Thyroid gland (tissue), 4 donors: ENCODE measurements around the gene IFNA13. TPM values are rescaled to one million over a fixed set of nuclear protein-coding genes. Genes with fewer than 3 reads are reported as not detected.

Experiments used
- DNase-seq, 2 donors: peaks; one replicate each; pipeline ENCODE4 v3.0.0-alpha.2; 2019
- H3K27ac ChIP-seq, 3 donors: fragments of 200-600 bp; sonication (generic); 1 replicate in 2 of 3; 2 replicates in 1 of 3; pipeline ENCODE4 v1.5.1; 2016 to 2019; ENCODE audit warnings: mild to moderate bottlenecking in 1 of 3, moderate library complexity in 1 of 3
- H3K27me3 ChIP-seq: fragments of 200-600 bp; sonication (generic); one replicate; pipeline ENCODE4 v1.5.1; 2019
- H3K36me3 ChIP-seq, 2 donors: fragments of 200-600 bp; sonication (generic); one replicate each; pipeline ENCODE4 v1.5.1; 2016 to 2019
- H3K4me1 ChIP-seq, 2 donors: fragments of 200-600 bp; sonication (generic); one replicate each; pipeline ENCODE4 v1.5.1; 2017 to 2019
- H3K4me3 ChIP-seq, 3 donors: fragments of 200-600 bp; sonication (generic); replicated peaks in 1 of 3; 1 replicate in 2 of 3; 2 replicates in 1 of 3; pipeline ENCODE4 v1.5.1; 2016; ENCODE audit warnings: mild to moderate bottlenecking in 1 of 3
- H3K9me3 ChIP-seq: fragments of 200-600 bp; sonication (generic); one replicate; pipeline ENCODE4 v1.5.1; 2017
- CTCF ChIP-seq, 6 experiments: fragments of 200-600 bp in 3 of 6; fragments of 450-650 bp in 3 of 6; sonication (generic) in 3 of 6; IDR thresholded peaks; one replicate each; pipeline ENCODE4 v1.5.1; 2016 to 2019; ENCODE audit warnings: antibody characterized with exemption in 6 of 6, mild to moderate bottlenecking in 2 of 6, inconsistent platforms in 1 of 6, moderate library complexity in 1 of 6
- POLR2A ChIP-seq, 2 donors: fragments of 450-650 bp; IDR thresholded peaks; one replicate each; pipeline ENCODE4 v1.6.1; 2017; ENCODE audit warnings: antibody characterized with exemption in 2 of 2, mild to moderate bottlenecking in 2 of 2, moderate library complexity in 1 of 2
- WGBS, 2 donors: methylation state at CpG; one replicate each; pipeline ENCODE4 v1.1.5; 2017; 5-methylcytosine and 5-hydroxymethylcytosine counted together
- intact Hi-C: fragments of 100-400 bp; cut with DNase I; formaldehyde crosslinking; loops from one replicate; pipeline ENCODE4 v1.15.1; 2023
- total RNA-seq, 4 donors: library from RNA; depleted of rRNA; stranded (reverse); fragments of >200 nt; gene quantifications; one replicate each; pipeline ENCODE4 v1.2.3, GENCODE V29; 2016

IFNA13 gene
- total RNA-seq, 4 donors from 2014 or later, result not detected

- TF ChIP-seq POLR2A (IDR thresholded peaks at IDR 0.05), result no peak
- Histone ChIP-seq H3K36me3 (no peaks in the 10 kb centered on the region), H3K4me1 (peaks cover 7 to 11% of the 10 kb centered on the region in 2 donors), H3K9me3 (no peaks in the 10 kb centered on the region), H3K4me3 (no peak overlapping the region), H3K27ac (no peak overlapping the region), H3K27me3 (peaks cover 9% of the 10 kb centered on the region)
- WGBS, 2 donors, result 88 to 89% methylated on average over 5 of the region's 5 CpGs
- intact Hi-C loops, result loop anchor here (10.0 kb wide), 1 partner anchor 144 kb away; no protein-coding TSS in a partner anchor
- no peak for DNase-seq
Observed at GRCh38 chr9:21398955-21399489, 31.2 kb upstream of the IFNA13 start.

GRCh38 chr9:21395778-21396717 is 28.2 kb upstream of the IFNA13 start:
- H3K4me3 ChIP-seq, result peak overlapping the region in 1 of 3 donors; percentile 20
- H3K36me3 ChIP-seq, result no peaks in the 10 kb centered on the region
- peaks cover 0 to 5% of the 10 kb centered on the region in 2 donors for H3K4me1 ChIP-seq
- no peak for TF ChIP-seq POLR2A (IDR thresholded peaks at IDR 0.05)
- TF ChIP-seq CTCF (IDR thresholded peaks at IDR 0.05), result peak in 5 of 6 experiments; percentile 42 to 77 (median 60)
- no peak overlapping the region for H3K27ac ChIP-seq
- DNase-seq, result peak; percentile 42 to 52
- H3K9me3 ChIP-seq, result no peaks in the 10 kb centered on the region
- H3K27me3 ChIP-seq, result peaks cover 7% of the 10 kb centered on the region
- 10% methylated on average over 38 to 40 of the region's 40 CpGs for WGBS, 2 donors
- intact Hi-C loops, result loop anchor here (10.0 kb wide), 1 partner anchor 141 kb away; no protein-coding TSS in a partner anchor

- H3K9me3 ChIP-seq, result no peaks in the 10 kb centered on the region
- intact Hi-C loops, result loop anchor here (10.0 kb wide), 1 partner anchor 137 kb away; no protein-coding TSS in a partner anchor
- H3K27me3 ChIP-seq, result peaks cover 13% of the 10 kb centered on the region
Observed at GRCh38 chr9:21392270-21392669, 24.4 kb upstream of the IFNA13 start.

GRCh38 chr9:21385131-21385670 is 17.3 kb upstream of the IFNA13 start, which contains the start of gene IFNA2:
TSS of gene IFNA2 (minus strand) at chr9:21385398. CDS start at chr9:21385329, 69 bp downstream.
- TF ChIP-seq CTCF (IDR thresholded peaks at IDR 0.05) (no peak), POLR2A (IDR thresholded peaks at IDR 0.05) (no peak)
- Histone ChIP-seq H3K27me3 (peaks cover 6% of the 10 kb centered on the region), H3K36me3 (no peaks in the 10 kb centered on the region), H3K27ac (no peak within 1 kb of the TSS), H3K9me3 (no peaks in the 10 kb centered on the region), H3K4me3 (no peak within 1 kb of the TSS), H3K4me1 (no peaks in the 10 kb centered on the region)
- 80 to 81% methylated on average over 1 of the region's 1 CpG for WGBS, 2 donors
- no peak for DNase-seq
- intact Hi-C loops, result no loop called here

More at GRCh38 chr9:21392270-21392669, 24.4 kb upstream of the IFNA13 start:
- no peak overlapping the region for H3K27ac ChIP-seq
- WGBS, 2 donors, result 51 to 60% methylated on average over 6 of the region's 6 CpGs
- peak; percentile 8 to 26 for DNase-seq
- TF ChIP-seq CTCF (IDR thresholded peaks at IDR 0.05), result peak in 4 of 6 experiments; percentile 13 to 40 (median 31)
- no peak for TF ChIP-seq POLR2A (IDR thresholded peaks at IDR 0.05)
- H3K36me3 ChIP-seq, result no peaks in the 10 kb centered on the region
- peaks cover 0 to 5% of the 10 kb centered on the region in 2 donors for H3K4me1 ChIP-seq
- no peak overlapping the region for H3K4me3 ChIP-seq

- no peak overlapping the region for H3K4me3 ChIP-seq
- peaks cover 6% of the 10 kb centered on the region for H3K27me3 ChIP-seq
- H3K9me3 ChIP-seq, result no peaks in the 10 kb centered on the region
- no peak overlapping the region for H3K27ac ChIP-seq
- 72 to 80% methylated on average over 4 of the region's 4 CpGs for WGBS, 2 donors
- no peaks in the 10 kb centered on the region for H3K36me3 ChIP-seq
- H3K4me1 ChIP-seq, result no peaks in the 10 kb centered on the region
- no peak for DNase-seq
- intact Hi-C loops, result no loop called here
- TF ChIP-seq CTCF (IDR thresholded peaks at IDR 0.05) (no peak), POLR2A (IDR thresholded peaks at IDR 0.05) (no peak)
Observed at GRCh38 chr9:21383627-21384026, 15.8 kb upstream of the IFNA13 start.
